ENCODE measurements around the gene PCGF3. TPM values are rescaled to one million over a fixed set of nuclear protein-coding genes. Genes with fewer than 3 reads are reported as not detected.

Gene PCGF3
- total and polyA plus RNA-seq, 10 of the 15 experiments (the other 5 are each of a cell fraction or from before 2014, with no cell fraction given): 2.2 to 43.8 (median 15.9) TPM

- FAIRE-seq (no peak), DNase-seq (ENCODE audit: low read depth, low spot score) (no peak)
- CTCF ChIA-PET: no interaction called here
Observed at GRCh38 chr4:708631-708933, 3.0 kb downstream of the PCGF3 start.

DNA sequence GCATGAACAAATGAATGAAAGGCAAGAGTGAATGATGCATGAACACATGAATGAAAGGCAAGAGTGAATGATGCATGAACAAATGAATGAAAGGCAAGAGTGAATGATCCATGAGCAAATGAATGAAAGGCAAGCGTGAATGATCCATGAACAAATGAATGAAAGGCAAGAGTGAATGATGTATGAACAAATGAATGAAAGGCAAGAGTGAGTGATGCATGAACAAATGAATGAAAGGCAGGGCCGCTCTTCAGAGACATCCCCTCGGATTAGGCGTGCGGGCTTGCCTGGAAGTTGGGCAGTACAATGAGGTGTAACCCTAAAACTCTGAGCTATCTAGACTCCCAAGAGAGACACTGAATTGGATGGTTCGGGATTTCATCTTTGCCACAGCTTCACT, 3.7 kb downstream of the PCGF3 start:
- no peaks in the 10 kb centered on the region for H3K27me3 ChIP-seq (replicated peaks in 1 of 2; ENCODE audit: control insufficient read depth in 2 of 2, insufficient read depth in 2 of 2, low read length in 1 of 2)
- no peak overlapping the region for H3K4me3 ChIP-seq
- no peaks in the 10 kb centered on the region for H4K20me1 ChIP-seq (ENCODE audit: control insufficient read depth, insufficient read depth)
- TF ChIP-seq CHD1 (IDR thresholded peaks at IDR 0.05; ENCODE audit: low read depth, low read length): no peak
- TF ChIP-seq ZNF24 (IDR thresholded peaks at IDR 0.05): peak; percentile 97
- no peak for TF ChIP-seq EZH2 (IDR thresholded peaks at IDR 0.05; ENCODE audit: borderline replicate concordance, control insufficient read depth, low read depth, low read length)
- no peak for TF ChIP-seq MTA2 (IDR thresholded peaks at IDR 0.05; ENCODE audit: low read depth)
- TF ChIP-seq NR2C1 (IDR thresholded peaks at IDR 0.05): no peak
- ChIA-PET CTCF (interaction anchor here (0.7 to 1.1 kb wide), 4 partner anchors 12 to 106 kb away, joined by 3 to 4 read pairs (median 3); no protein-coding TSS in a partner anchor), POLR2A (no interaction called here), SMC1A (ENCODE audit: uncharacterized antibody, unreplicated experiment) (no interaction called here), RAD21 (ENCODE audit: unreplicated experiment) (no interaction called here)
- intact Hi-C loops (cut with micrococcal nuclease; ENCODE audit: unreplicated experiment): no loop called here
- WGBS (ENCODE audit: insufficient coverage, insufficient replicate concordance, low lambda C conversion rate, missing lambda C conversion rate): 100% methylated on average over 6 of the region's 6 CpGs
- in situ Hi-C loops (cut with MboI): no loop called here
- ATAC-seq (no peak), FAIRE-seq (no peak), DNase-seq (ENCODE audit: low read depth, low spot score) (no peak)
- TSS peak; percentile 64 for BruUV-seq (replicated peaks)
- H3K4me2 ChIP-seq (ENCODE audit: control insufficient read depth, insufficient read depth): no peak overlapping the region
- peaks cover 2 to 3% of the 10 kb centered on the region in 2 experiments; a peak in 3 of 4 replicates for H3K36me3 ChIP-seq (ENCODE audit: control insufficient read depth in 2 of 2, insufficient read depth in 2 of 2, low read length in 1 of 2)
- no peak overlapping the region for H3K27ac ChIP-seq (ENCODE audit: control insufficient read depth, insufficient read depth)
- H3K4me1 ChIP-seq (ENCODE audit: control insufficient read depth, insufficient read depth, low read length): no peaks in the 10 kb centered on the region; the same call in 1 of the 2 replicates
- H3K9me3 ChIP-seq (replicated peaks; ENCODE audit: control insufficient read depth, insufficient read depth, low read length): no peaks in the 10 kb centered on the region
- H2AFZ ChIP-seq (ENCODE audit: control insufficient read depth, low read depth, low read length): no peak overlapping the region
- H3K79me2 ChIP-seq (ENCODE audit: control insufficient read depth, insufficient read depth, low read length): peaks cover 45% of the 10 kb centered on the region
- no peak overlapping the region for H3K9ac ChIP-seq (ENCODE audit: control insufficient read depth, insufficient read depth, low read length)

More at GRCh38 chr4:708631-708933, 3.0 kb downstream of the PCGF3 start:
- in situ Hi-C loops (cut with MboI) (no loop called here), intact Hi-C loops (cut with micrococcal nuclease; ENCODE audit: unreplicated experiment) (no loop called here)
- Histone ChIP-seq H3K4me2 (ENCODE audit: control insufficient read depth, insufficient read depth) (peak overlapping the region; percentile 55), H3K4me1 (ENCODE audit: control insufficient read depth, insufficient read depth, low read length) (no peaks in the 10 kb centered on the region; the same call in 1 of the 2 replicates), H4K20me1 (ENCODE audit: control insufficient read depth, insufficient read depth) (no peaks in the 10 kb centered on the region), H3K27ac (ENCODE audit: control insufficient read depth, insufficient read depth) (no peak overlapping the region), H2AFZ (ENCODE audit: control insufficient read depth, low read depth, low read length) (no peak overlapping the region), H3K79me2 (ENCODE audit: control insufficient read depth, insufficient read depth, low read length) (peaks cover 39% of the 10 kb centered on the region), H3K9ac (ENCODE audit: control insufficient read depth, insufficient read depth, low read length) (no peak overlapping the region), H3K4me3 (no peak overlapping the region), H3K9me3 (replicated peaks; ENCODE audit: control insufficient read depth, insufficient read depth, low read length) (no peaks in the 10 kb centered on the region), H3K36me3 (ENCODE audit: control insufficient read depth in 2 of 2, insufficient read depth in 2 of 2, low read length in 1 of 2) (peaks cover 1 to 2% of the 10 kb centered on the region in 2 experiments; a peak in 3 of 4 replicates), H3K27me3 (replicated peaks in 1 of 2; ENCODE audit: control insufficient read depth in 2 of 2, insufficient read depth in 2 of 2, low read length in 1 of 2) (no peaks in the 10 kb centered on the region)
- no peak for ATAC-seq
- ChIA-PET RAD21 (ENCODE audit: unreplicated experiment) (no interaction called here), SMC1A (ENCODE audit: uncharacterized antibody, unreplicated experiment) (no interaction called here), POLR2A (no interaction called here)
- WGBS (ENCODE audit: insufficient coverage, insufficient replicate concordance, low lambda C conversion rate, missing lambda C conversion rate): 97% methylated on average over 6 of the region's 6 CpGs
- TF ChIP-seq POLR2AphosphoS2 (IDR thresholded peaks at IDR 0.05; ENCODE audit: low read depth, low read length) (no peak), TAF1 (IDR thresholded peaks at IDR 0.05; ENCODE audit: borderline replicate concordance, low read depth, low read length) (no peak), POLR2A (IDR thresholded peaks at IDR 0.05; ENCODE audit: low read depth, low read length) (no peak), CBX3 (IDR thresholded peaks at IDR 0.05; ENCODE audit: borderline replicate concordance, low read depth) (no peak), SMAD5 (IDR thresholded peaks at IDR 0.05; ENCODE audit: low read depth) (no peak), ASH2L (IDR thresholded peaks at IDR 0.05; ENCODE audit: borderline replicate concordance, low read depth) (no peak), SREBF2 (IDR thresholded peaks at IDR 0.05; ENCODE audit: low read length) (no peak)
- BruUV-seq (replicated peaks): no TSS peak

Data from GM12878 (cell line).